ENCODE results near the gene TENM4. TPM values are rescaled to one million over a fixed set of nuclear protein-coding genes. Genes with fewer than 3 reads are reported as not detected.
A peak's percentile ranks its signal among the peaks of the same experiment; 100 is the strongest.

The TENM4 gene
- polyA plus RNA-seq, 2 of the 4 experiments (the other 2 are of a cell fraction), result 0.06 to 0.31 TPM

GRCh38 chr11:79097246-79097875, 343.5 kb downstream of the TENM4 start:
- TF ChIP-seq RCOR1 (IDR thresholded peaks at IDR 0.05; ENCODE audit: low read depth, low read length) (no peak), CHD4 (IDR thresholded peaks at IDR 0.05; ENCODE audit: borderline replicate concordance) (no peak), NFE2L2 (conservative IDR thresholded peaks at IDR 0.05; ENCODE audit: low read length) (no peak), TFCP2L1 (CRISPR knock-in tag; IDR thresholded peaks at IDR 0.05) (no peak), CEBPB (IDR thresholded peaks at IDR 0.05) (no peak), CBX8 (IDR thresholded peaks at IDR 0.05) (no peak), FOSL2 (IDR thresholded peaks at IDR 0.05) (no peak), FOSL2 (CRISPR knock-in tag; IDR thresholded peaks at IDR 0.05) (no peak), GATA3 (IDR thresholded peaks at IDR 0.05; ENCODE audit: borderline replicate concordance) (no peak), MAFK (IDR thresholded peaks at IDR 0.05; ENCODE audit: partially characterized antibody) (no peak), CTCF (IDR thresholded peaks at IDR 0.05) (no peak), MYC (IDR thresholded peaks at IDR 0.05; ENCODE audit: borderline replicate concordance, low read length) (no peak), HDAC2 (IDR thresholded peaks at IDR 0.05) (no peak)
- Histone ChIP-seq H3K4me3 (no peak overlapping the region), H3K4me1 (peaks cover 33% of the 10 kb centered on the region), H3K4me2 (peak overlapping the region; percentile 18; the same call in 1 of the 3 replicates), H3K9me3 (peaks cover 18% of the 10 kb centered on the region), H3K27ac (peak overlapping the region in 1 of 2 experiments; percentile 71; a peak in 3 of 6 replicates)
- ATAC-seq, result no peak
- CTCF ChIA-PET, result interaction anchor here (1.3 to 7.7 kb wide), 2 partner anchors 299 to 451 kb away, joined by 3 to 58 read pairs; no protein-coding TSS in a partner anchor
- no peak for DNase-seq (ENCODE audit: low read depth in 1 of 2, low spot score in 1 of 2)
- POLR2A ChIA-PET, result no interaction called here
- WGBS (ENCODE audit: missing lambda C conversion rate), result 82% methylated on average over 8 of the region's 8 CpGs
- no peak for FAIRE-seq

- ChIA-PET POLR2A (no interaction called here), CTCF (interaction anchor here (1.5 kb wide), 1 partner anchor 449 kb away, joined by 8 read pairs; no protein-coding TSS in a partner anchor)
Observed at GRCh38 chr11:79095424-79095823, 345.4 kb downstream of the TENM4 start.

More at GRCh38 chr11:79095424-79095823, 345.4 kb downstream of the TENM4 start:
- Histone ChIP-seq H3K4me2 (no peak overlapping the region), H3K4me3 (no peak overlapping the region), H3K4me1 (peaks cover 35% of the 10 kb centered on the region), H3K9me3 (peaks cover 18% of the 10 kb centered on the region), H3K27ac (peak overlapping the region; percentile 31 to 71; a peak in 4 of 6 replicates)
- DNase-seq (ENCODE audit: low read depth in 1 of 2, low spot score in 1 of 2) (no peak), FAIRE-seq (no peak), ATAC-seq (no peak)
- TF ChIP-seq GATA3 (IDR thresholded peaks at IDR 0.05; ENCODE audit: borderline replicate concordance), result no peak
- no peak for TF ChIP-seq NFE2L2 (conservative IDR thresholded peaks at IDR 0.05; ENCODE audit: low read length)
- TF ChIP-seq HOXA7 (CRISPR knock-in tag; IDR thresholded peaks at IDR 0.05), result no peak
- no peak for TF ChIP-seq KDM1A (IDR thresholded peaks at IDR 0.05; ENCODE audit: low read depth)
- no peak for TF ChIP-seq KDM5A (IDR thresholded peaks at IDR 0.05)
- TF ChIP-seq HMGXB4 (CRISPR knock-in tag; IDR thresholded peaks at IDR 0.05; ENCODE audit: borderline replicate concordance), result no peak
- no peak for TF ChIP-seq USF2 (IDR thresholded peaks at IDR 0.05)
- no peak for TF ChIP-seq TFCP2L1 (CRISPR knock-in tag; IDR thresholded peaks at IDR 0.05)
- TF ChIP-seq CBX2 (IDR thresholded peaks at IDR 0.05; ENCODE audit: borderline replicate concordance, low read depth), result no peak
- no peak for TF ChIP-seq ZNF302 (CRISPR knock-in tag; IDR thresholded peaks at IDR 0.05)
- TF ChIP-seq JUNB (IDR thresholded peaks at IDR 0.05), result no peak
- no peak for TF ChIP-seq SREBF2 (IDR thresholded peaks at IDR 0.05)
- no peak for TF ChIP-seq POLR2A (IDR thresholded peaks at IDR 0.05; ENCODE audit: low read length)
- TF ChIP-seq RAD21 (conservative IDR thresholded peaks at IDR 0.05 in 1 of 2, IDR thresholded peaks at IDR 0.05 in 1 of 2), result no peak
- 66% methylated on average over 3 of the region's 3 CpGs for WGBS (ENCODE audit: missing lambda C conversion rate)
